ENCODE measurements around the gene GAPT.
"Not testable (repeated sequence)": the region's sequence is repeated elsewhere in the genome, so short reads cannot be mapped to it uniquely, and the experiment has no call there.

GAPT gene

GRCh38 chr5:58505971-58506640 lies 14.9 kb downstream of the GAPT start:
- no peak for DNase-seq

- DNase-seq, result no peak
These were observed 16.5 kb downstream of the GAPT start for GRCh38 chr5:58507715-58508114.

- DNase-seq, result no peak
These were observed 26.0 kb downstream of the GAPT start for GRCh38 chr5:58517198-58517597.

- no peak for DNase-seq
These were observed 32.7 kb downstream of the GAPT start for GRCh38 chr5:58523956-58524355.

GRCh38 chr5:58524571-58524970 lies 33.3 kb downstream of the GAPT start:
- no peak for DNase-seq

- DNase-seq, result no peak
These were observed 39.8 kb downstream of the GAPT start for GRCh38 chr5:58530942-58531490.

GRCh38 chr5:58541935-58542334 lies 50.7 kb downstream of the GAPT start:
- DNase-seq, result not testable (repeated sequence)

- DNase-seq, result no peak
These were observed 51.5 kb downstream of the GAPT start for GRCh38 chr5:58542709-58543108.

- DNase-seq, result no peak
These were observed 52.5 kb downstream of the GAPT start for GRCh38 chr5:58543723-58544122.

- no peak for DNase-seq
These were observed 53.0 kb downstream of the GAPT start for GRCh38 chr5:58544195-58544594.

- DNase-seq, result no peak
These were observed 53.7 kb downstream of the GAPT start for GRCh38 chr5:58544926-58545325.

GRCh38 chr5:58545912-58546311 lies 54.7 kb downstream of the GAPT start:
- no peak for DNase-seq
